ENCODE data around the gene C6orf141. TPM values are rescaled to one million over a fixed set of nuclear protein-coding genes. Genes with fewer than 3 reads are reported as not detected.

The C6orf141 gene
- total and polyA plus RNA-seq, 4 donors, result 0.73 to 6.1 (median 4.3) TPM

DNA sequence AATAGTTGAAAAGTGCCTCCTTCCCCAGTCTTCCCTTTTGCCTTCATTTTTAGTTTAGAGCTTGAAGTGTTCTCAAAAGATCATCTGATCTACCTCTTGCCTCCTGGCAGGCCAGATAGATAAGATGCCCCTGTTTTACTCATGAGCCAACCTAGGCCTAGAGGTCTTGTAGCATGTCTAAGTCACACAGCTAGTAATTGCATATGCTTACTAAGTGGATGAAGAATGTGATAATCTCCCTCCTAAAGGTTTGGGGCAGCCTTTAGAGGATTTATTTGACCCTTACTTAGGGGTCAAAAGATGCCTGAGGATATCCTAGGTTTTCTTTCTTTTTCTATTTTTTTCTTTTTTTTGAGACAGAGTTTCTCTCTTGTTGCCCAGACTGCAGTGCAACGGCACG, 2.1 kb downstream of the C6orf141 start:
- no peak for ATAC-seq (ENCODE audit: insufficient read depth, low FRiP score)
- Histone ChIP-seq H3K27me3 (ENCODE audit: control insufficient read depth in 3 of 3, insufficient read depth in 3 of 3, low read length in 2 of 3) (peaks cover 0 to 19% (median 15%) of the 10 kb centered on the region in 3 donors), H3K36me3 (ENCODE audit: control insufficient read depth in 4 of 4, insufficient read depth in 4 of 4, low read length in 4 of 4) (no peaks in the 10 kb centered on the region), H3K27ac (ENCODE audit: low read depth in 1 of 2, low read length in 1 of 2) (no peak overlapping the region), H3K9ac (ENCODE audit: insufficient read depth in 1 of 2, low read length in 2 of 2) (no peak overlapping the region), H3K4me1 (ENCODE audit: control insufficient read depth in 5 of 5, insufficient read depth in 5 of 5, low read length in 5 of 5) (peaks cover 2 to 19% (median 5%) of the 10 kb centered on the region in 5 donors), H3K9me3 (ENCODE audit: control insufficient read depth in 4 of 4, insufficient read depth in 3 of 4, low read length in 3 of 4) (no peaks in the 10 kb centered on the region), H3K4me3 (no peak overlapping the region)
- 77 to 97% methylated on average over 2 of the region's 2 CpGs for WGBS, 2 donors
- TF ChIP-seq, protein P1, sequence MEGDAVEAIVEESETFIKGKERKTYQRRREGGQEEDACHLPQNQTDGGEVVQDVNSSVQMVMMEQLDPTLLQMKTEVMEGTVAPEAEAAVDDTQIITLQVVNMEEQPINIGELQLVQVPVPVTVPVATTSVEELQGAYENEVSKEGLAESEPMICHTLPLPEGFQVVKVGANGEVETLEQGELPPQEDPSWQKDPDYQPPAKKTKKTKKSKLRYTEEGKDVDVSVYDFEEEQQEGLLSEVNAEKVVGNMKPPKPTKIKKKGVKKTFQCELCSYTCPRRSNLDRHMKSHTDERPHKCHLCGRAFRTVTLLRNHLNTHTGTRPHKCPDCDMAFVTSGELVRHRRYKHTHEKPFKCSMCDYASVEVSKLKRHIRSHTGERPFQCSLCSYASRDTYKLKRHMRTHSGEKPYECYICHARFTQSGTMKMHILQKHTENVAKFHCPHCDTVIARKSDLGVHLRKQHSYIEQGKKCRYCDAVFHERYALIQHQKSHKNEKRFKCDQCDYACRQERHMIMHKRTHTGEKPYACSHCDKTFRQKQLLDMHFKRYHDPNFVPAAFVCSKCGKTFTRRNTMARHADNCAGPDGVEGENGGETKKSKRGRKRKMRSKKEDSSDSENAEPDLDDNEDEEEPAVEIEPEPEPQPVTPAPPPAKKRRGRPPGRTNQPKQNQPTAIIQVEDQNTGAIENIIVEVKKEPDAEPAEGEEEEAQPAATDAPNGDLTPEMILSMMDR (IDR thresholded peaks at IDR 0.05; ENCODE audit: control extremely low read depth, extremely low read depth), result no peak
- no peak for DNase-seq

DNA sequence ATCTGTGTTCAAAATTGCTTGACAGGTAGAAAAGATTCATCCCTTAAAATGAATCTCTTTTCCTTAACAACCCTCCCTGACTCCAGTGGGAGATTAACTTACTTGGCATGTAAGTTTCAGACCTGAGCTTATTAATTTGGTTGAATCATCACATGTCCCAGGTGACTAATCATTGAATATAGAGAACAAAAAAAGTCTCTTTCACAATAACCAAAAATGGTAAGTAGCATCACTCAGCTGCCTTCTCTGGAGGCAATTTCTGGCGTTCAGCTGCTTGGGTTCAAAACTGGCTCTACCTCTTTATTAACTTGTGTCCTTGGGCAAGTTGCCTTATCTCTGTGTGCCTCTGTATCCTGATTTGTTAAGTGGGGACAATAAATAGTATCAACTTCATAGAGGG, 2.9 kb downstream of the C6orf141 start:
- no peak for ATAC-seq (ENCODE audit: insufficient read depth, low FRiP score)
- 53 to 68% methylated on average over 1 of the region's 1 CpG for WGBS, 2 donors
- TF ChIP-seq, protein P1 (IDR thresholded peaks at IDR 0.05; ENCODE audit: control extremely low read depth, extremely low read depth), result no peak
- Histone ChIP-seq H3K36me3 (ENCODE audit: control insufficient read depth in 4 of 4, insufficient read depth in 4 of 4, low read length in 4 of 4) (no peaks in the 10 kb centered on the region), H3K27ac (ENCODE audit: low read depth in 1 of 2, low read length in 1 of 2) (no peak overlapping the region), H3K4me3 (no peak overlapping the region), H3K9ac (ENCODE audit: insufficient read depth in 1 of 2, low read length in 2 of 2) (no peak overlapping the region), H3K9me3 (ENCODE audit: control insufficient read depth in 4 of 4, insufficient read depth in 3 of 4, low read length in 3 of 4) (no peaks in the 10 kb centered on the region), H3K27me3 (ENCODE audit: control insufficient read depth in 3 of 3, insufficient read depth in 3 of 3, low read length in 2 of 3) (peaks cover 0 to 19% (median 15%) of the 10 kb centered on the region in 3 donors), H3K4me1 (ENCODE audit: control insufficient read depth in 5 of 5, insufficient read depth in 5 of 5, low read length in 5 of 5) (peaks cover 3 to 19% (median 5%) of the 10 kb centered on the region in 5 donors)
- no peak for DNase-seq

DNA sequence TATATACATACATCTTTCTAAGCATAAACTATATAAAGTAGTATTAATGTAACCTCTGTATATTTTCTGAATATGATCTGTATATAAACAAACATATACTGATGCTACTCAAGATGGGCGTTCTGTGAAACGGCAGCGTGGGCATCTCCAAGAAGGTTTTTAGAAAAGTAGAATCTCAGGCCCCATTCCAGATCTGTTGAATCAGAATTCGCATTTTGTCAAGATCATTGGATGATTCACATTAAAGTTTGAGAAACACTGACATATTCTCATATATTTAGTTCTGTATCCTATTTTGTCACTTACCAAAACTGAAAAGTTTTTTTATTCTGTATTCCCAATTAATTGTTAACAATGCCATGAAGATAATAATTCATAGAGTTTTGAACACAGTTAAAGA, 5.5 kb downstream of the C6orf141 start:
- Histone ChIP-seq H3K27ac (ENCODE audit: low read depth in 1 of 2, low read length in 1 of 2) (no peak overlapping the region), H3K4me1 (ENCODE audit: control insufficient read depth in 5 of 5, insufficient read depth in 5 of 5, low read length in 5 of 5) (peaks cover 1 to 10% (median 3%) of the 10 kb centered on the region in 5 donors), H3K27me3 (ENCODE audit: control insufficient read depth in 3 of 3, insufficient read depth in 3 of 3, low read length in 2 of 3) (peaks cover 0 to 12% (median 5%) of the 10 kb centered on the region in 3 donors), H3K9ac (ENCODE audit: insufficient read depth in 1 of 2, low read length in 2 of 2) (no peak overlapping the region), H3K9me3 (ENCODE audit: control insufficient read depth in 4 of 4, insufficient read depth in 3 of 4, low read length in 3 of 4) (no peaks in the 10 kb centered on the region), H3K36me3 (ENCODE audit: control insufficient read depth in 4 of 4, insufficient read depth in 4 of 4, low read length in 4 of 4) (no peaks in the 10 kb centered on the region), H3K4me3 (no peak overlapping the region)
- TF ChIP-seq, protein P1 (IDR thresholded peaks at IDR 0.05; ENCODE audit: control extremely low read depth, extremely low read depth), result no peak
- DNase-seq (no peak), ATAC-seq (ENCODE audit: insufficient read depth, low FRiP score) (no peak)
- whole genome bisulfite sequencing, 2 donors, result 71 to 74% methylated on average over 4 of the region's 4 CpGs

DNA sequence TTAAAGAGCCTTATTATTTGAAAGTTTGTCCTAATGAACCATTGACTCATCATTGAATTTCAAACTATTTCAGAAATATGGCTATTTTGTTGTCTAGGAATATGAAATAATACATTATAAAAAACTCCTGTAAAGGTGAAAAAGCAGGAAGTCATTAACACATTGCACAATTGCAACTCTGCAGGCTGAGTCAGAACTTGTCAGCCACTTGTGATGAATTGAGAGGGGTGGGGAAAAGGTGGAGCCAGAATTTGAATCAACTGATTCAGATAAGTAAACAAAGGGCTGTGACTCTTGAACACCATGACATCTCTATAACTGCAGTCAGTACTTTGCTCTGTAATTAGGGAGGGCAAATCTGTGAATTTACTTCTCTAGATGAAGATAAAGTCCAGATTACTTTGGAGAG, 6.0 kb downstream of the C6orf141 start:
- peak; percentile 86 for ATAC-seq (ENCODE audit: insufficient read depth, low FRiP score)
- peaks cover 0 to 5% (median 3%) of the 10 kb centered on the region in 5 donors for H3K4me1 ChIP-seq (ENCODE audit: control insufficient read depth in 5 of 5, insufficient read depth in 5 of 5, low read length in 5 of 5)
- TF ChIP-seq, protein P1 (IDR thresholded peaks at IDR 0.05; ENCODE audit: control extremely low read depth, extremely low read depth), result no peak
- no peak overlapping the region for H3K4me3 ChIP-seq
- DNase-seq, result peak; percentile 46 to 78 (median 52)
- no peaks in the 10 kb centered on the region for H3K36me3 ChIP-seq (ENCODE audit: control insufficient read depth in 4 of 4, insufficient read depth in 4 of 4, low read length in 4 of 4)
- no peak overlapping the region for H3K9ac ChIP-seq (ENCODE audit: insufficient read depth in 1 of 2, low read length in 2 of 2)
- H3K27ac ChIP-seq (ENCODE audit: low read depth in 1 of 2, low read length in 1 of 2), result no peak overlapping the region
- H3K27me3 ChIP-seq (ENCODE audit: control insufficient read depth in 3 of 3, insufficient read depth in 3 of 3, low read length in 2 of 3), result peaks cover 0 to 8% (median 0%) of the 10 kb centered on the region in 3 donors
- H3K9me3 ChIP-seq (ENCODE audit: control insufficient read depth in 4 of 4, insufficient read depth in 3 of 4, low read length in 3 of 4), result no peaks in the 10 kb centered on the region

Data from lung (tissue), 12 donors.